Activated T-cell treated with anti-CD3 and anti-CD28 coated beads for 1 hour (primary cell): Measurements from ENCODE around the gene CSNK1A1L.
A peak's percentile ranks its signal among the peaks of the same experiment; 100 is the strongest.
"Not testable (repeated sequence)": the region's sequence is repeated elsewhere in the genome, so short reads cannot be mapped to it uniquely, and the experiment has no call there.

Experiments used
- DNase-seq: peaks from one replicate; pipeline ENCODE4 v3.0.0-alpha.2; 2020; ENCODE audit warnings: low read depth

The CSNK1A1L gene

GRCh38 chr13:37058910-37059847, 46.3 kb downstream of the CSNK1A1L start, which contains the start of gene SUPT20H:
Gene SUPT20H, minus strand, starts transcription at chr13:37059688. Its CDS starts 8,198 bp downstream, at chr13:37051490.
- DNase-seq = peak; percentile 91

- DNase-seq = not testable (repeated sequence)
These were observed 49.2 kb downstream of the CSNK1A1L start for GRCh38 chr13:37056228-37056627.
